NT2/D1 (cell line): ENCODE results near the gene BPIFA3.

Source experiments
- DNase-seq: peaks from one replicate; pipeline ENCODE4 v3.0.0-alpha.2; 2011; ENCODE audit warnings: low read depth, low spot score
- H3K27me3 ChIP-seq: 2 replicates; pipeline ENCODE4 v1.6.0; 2011; ENCODE audit warnings: mild to moderate bottlenecking; ENCODE audit not compliant: insufficient read length, insufficient read depth
- H3K36me3 ChIP-seq: 2 replicates; pipeline ENCODE4 v1.6.1; 2011; ENCODE audit warnings: mild to moderate bottlenecking, low read length, mixed read lengths; ENCODE audit not compliant: insufficient read depth, insufficient read length
- H3K4me1 ChIP-seq: 2 replicates; pipeline ENCODE4 v1.5.1; 2011; ENCODE audit not compliant: insufficient read depth, insufficient read length
- H3K4me3 ChIP-seq: 2 replicates; pipeline ENCODE4 v1.5.1; 2011; ENCODE audit warnings: low read depth; ENCODE audit not compliant: insufficient read length
- H3K9ac ChIP-seq: 2 replicates; pipeline ENCODE4 v1.6.0; 2011; ENCODE audit warnings: low read depth; ENCODE audit not compliant: insufficient read length
- H3K9me3 ChIP-seq: 2 replicates; pipeline ENCODE4 v1.5.1; 2011; ENCODE audit warnings: mild to moderate bottlenecking, low read length; ENCODE audit not compliant: insufficient read depth
- SUZ12 ChIP-seq: IDR thresholded peaks from 2 replicates; pipeline ENCODE4 v1.6.1; 2011; ENCODE audit not compliant: insufficient read length, insufficient read depth; ENCODE audit errors: extremely low read depth
- YY1 ChIP-seq: IDR thresholded peaks from 2 replicates; pipeline ENCODE4 v1.6.1; 2011; ENCODE audit not compliant: insufficient read length, insufficient read depth
- ZNF274 ChIP-seq: IDR thresholded peaks from 2 replicates; pipeline ENCODE4 v1.6.1; 2011; ENCODE audit warnings: mild to moderate bottlenecking, low read depth, low read length

BPIFA3 gene

DNA sequence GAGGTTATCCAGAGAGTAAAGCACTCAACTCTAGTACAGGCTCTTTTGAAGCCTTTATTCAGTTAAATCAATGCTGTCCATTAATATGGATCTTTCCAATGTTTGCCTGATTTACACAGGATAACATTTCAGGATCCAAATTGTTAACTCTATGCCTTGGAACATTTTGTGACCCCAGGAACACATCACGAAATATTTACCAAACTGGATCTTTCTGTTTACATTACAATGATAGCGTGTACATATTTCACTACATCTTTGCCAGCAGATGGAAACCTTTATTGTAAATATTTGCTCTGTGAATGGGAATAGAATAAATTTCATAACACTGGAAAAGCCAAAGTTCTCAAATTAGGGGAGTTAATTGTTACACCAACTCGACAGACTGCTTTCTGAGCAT lies 25.7 kb upstream of the BPIFA3 start:
- no peak overlapping the region for H3K9ac ChIP-seq
- no peak for TF ChIP-seq SUZ12
- TF ChIP-seq ZNF274, result no peak
- TF ChIP-seq YY1, result no peak
- H3K9me3 ChIP-seq, result no peaks in the 10 kb centered on the region
- H3K4me1 ChIP-seq, result no peaks in the 10 kb centered on the region
- H3K4me3 ChIP-seq, result no peak overlapping the region
- DNase-seq, result no peak
- no peaks in the 10 kb centered on the region for H3K27me3 ChIP-seq
- H3K36me3 ChIP-seq, result no peaks in the 10 kb centered on the region

- TF ChIP-seq ZNF274 (no peak), YY1 (no peak), SUZ12 (no peak)
Observed at GRCh38 chr20:33191955-33192354, 25.2 kb upstream of the BPIFA3 start.

DNA sequence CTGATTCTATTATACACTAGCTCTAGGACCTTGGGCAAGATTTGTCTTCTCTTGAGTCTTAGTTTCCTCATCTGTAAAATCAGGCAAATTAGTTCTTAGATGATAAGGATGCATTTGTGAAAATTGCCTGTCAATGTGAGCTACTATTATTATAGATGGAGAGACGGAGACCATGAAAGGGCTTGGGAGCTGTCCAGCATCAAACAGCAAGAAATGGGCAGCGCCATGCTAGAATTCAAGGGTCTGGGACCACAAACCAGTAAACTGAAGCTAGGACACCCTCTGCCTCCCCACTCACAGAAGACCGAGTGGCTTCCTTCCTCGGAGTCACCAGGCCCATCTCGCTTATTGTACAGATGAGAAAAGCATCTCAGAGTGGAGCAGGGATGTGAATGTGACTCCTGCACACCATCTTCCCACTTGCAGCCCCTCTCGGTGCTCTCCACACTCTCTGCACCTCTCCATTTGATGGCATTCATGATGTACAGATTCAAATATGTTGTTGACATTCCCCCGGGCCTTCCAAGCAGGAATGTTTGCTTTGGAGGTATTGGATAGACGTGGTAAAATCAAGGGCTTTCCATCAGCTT lies 24.1 kb upstream of the BPIFA3 start:
- H3K36me3 ChIP-seq, result no peaks in the 10 kb centered on the region
- H3K9me3 ChIP-seq, result no peaks in the 10 kb centered on the region
- H3K9ac ChIP-seq, result no peak overlapping the region
- DNase-seq, result no peak
- H3K4me3 ChIP-seq, result no peak overlapping the region
- no peaks in the 10 kb centered on the region for H3K4me1 ChIP-seq
- no peak for TF ChIP-seq YY1
- no peak for TF ChIP-seq ZNF274
- TF ChIP-seq SUZ12, result no peak
- H3K27me3 ChIP-seq, result no peaks in the 10 kb centered on the region

More at GRCh38 chr20:33191955-33192354, 25.2 kb upstream of the BPIFA3 start:
- Histone ChIP-seq H3K4me1 (no peaks in the 10 kb centered on the region), H3K9ac (no peak overlapping the region), H3K36me3 (no peaks in the 10 kb centered on the region), H3K4me3 (no peak overlapping the region), H3K27me3 (no peaks in the 10 kb centered on the region), H3K9me3 (no peaks in the 10 kb centered on the region)
- no peak for DNase-seq

GRCh38 chr20:33199026-33199425 lies 18.1 kb upstream of the BPIFA3 start:
- no peaks in the 10 kb centered on the region for H3K4me1 ChIP-seq
- TF ChIP-seq ZNF274 (no peak), SUZ12 (no peak)
- DNase-seq, result no peak
- H3K36me3 ChIP-seq, result no peaks in the 10 kb centered on the region
- H3K4me3 ChIP-seq, result no peak overlapping the region
- H3K9ac ChIP-seq, result no peak overlapping the region
- H3K9me3 ChIP-seq, result no peaks in the 10 kb centered on the region
- no peaks in the 10 kb centered on the region for H3K27me3 ChIP-seq

GRCh38 chr20:33202451-33202850 lies 14.7 kb upstream of the BPIFA3 start:
- Histone ChIP-seq H3K36me3 (no peaks in the 10 kb centered on the region), H3K4me1 (no peaks in the 10 kb centered on the region), H3K9me3 (no peaks in the 10 kb centered on the region), H3K9ac (no peak overlapping the region), H3K27me3 (peaks cover 16% of the 10 kb centered on the region), H3K4me3 (no peak overlapping the region)
- no peak for DNase-seq
- no peak for TF ChIP-seq SUZ12
- no peak for TF ChIP-seq YY1
- no peak for TF ChIP-seq ZNF274

GRCh38 chr20:33203444-33203843 lies 13.7 kb upstream of the BPIFA3 start:
- no peaks in the 10 kb centered on the region for H3K36me3 ChIP-seq
- H3K4me3 ChIP-seq, result no peak overlapping the region
- H3K9ac ChIP-seq, result no peak overlapping the region
- no peak for DNase-seq
- peaks cover 25% of the 10 kb centered on the region for H3K27me3 ChIP-seq
- H3K9me3 ChIP-seq, result no peaks in the 10 kb centered on the region
- H3K4me1 ChIP-seq, result no peaks in the 10 kb centered on the region
- no peak for TF ChIP-seq YY1
- TF ChIP-seq SUZ12, result no peak
- no peak for TF ChIP-seq ZNF274

DNA sequence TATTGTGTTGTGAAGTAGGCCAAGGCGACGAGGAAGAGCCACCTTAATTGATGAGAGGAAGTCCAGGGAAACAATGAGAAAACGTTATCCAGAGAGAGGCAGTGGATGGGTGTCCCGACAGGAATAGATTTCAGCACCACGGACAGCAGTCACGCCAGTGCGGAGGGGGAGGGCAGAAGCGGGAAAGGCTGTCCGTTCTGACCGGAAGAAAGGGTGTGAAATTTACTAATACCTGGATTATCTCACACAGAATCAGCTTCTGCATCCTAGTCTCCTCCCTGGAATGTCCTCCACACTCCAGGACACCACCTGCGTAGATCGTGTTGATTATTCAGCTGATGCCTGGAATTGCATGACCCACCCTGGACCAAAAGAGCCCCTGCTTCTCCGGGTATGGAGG lies 7.4 kb upstream of the BPIFA3 start:
- peaks cover 32% of the 10 kb centered on the region for H3K27me3 ChIP-seq
- TF ChIP-seq ZNF274 (no peak), YY1 (no peak), SUZ12 (no peak)
- peak; percentile 51 for DNase-seq

GRCh38 chr20:33210371-33210770 lies 6.8 kb upstream of the BPIFA3 start:
- H3K9me3 ChIP-seq, result no peaks in the 10 kb centered on the region
- no peak overlapping the region for H3K9ac ChIP-seq
- no peak for TF ChIP-seq ZNF274
- TF ChIP-seq SUZ12, result no peak
- no peak for TF ChIP-seq YY1
- no peak overlapping the region for H3K4me3 ChIP-seq
- H3K36me3 ChIP-seq, result no peaks in the 10 kb centered on the region
- no peaks in the 10 kb centered on the region for H3K4me1 ChIP-seq
- H3K27me3 ChIP-seq, result peaks cover 31% of the 10 kb centered on the region
- DNase-seq, result no peak

More for the DNA sequence above, 7.4 kb upstream of the BPIFA3 start:
- Histone ChIP-seq H3K4me3 (no peak overlapping the region), H3K36me3 (no peaks in the 10 kb centered on the region), H3K4me1 (no peaks in the 10 kb centered on the region), H3K9me3 (no peaks in the 10 kb centered on the region), H3K9ac (no peak overlapping the region)
